IPS-20b (cell line): ENCODE data around the gene AATF.

Experiments used
- H3K27ac ChIP-seq: one replicate; pipeline ENCODE4 v1.5.1; 2013; ENCODE audit warnings: low read length
- H3K27me3 ChIP-seq: 2 replicates; pipeline ENCODE4 v1.6.1; 2013; ENCODE audit warnings: mild to moderate bottlenecking, low read length, inconsistent platforms; ENCODE audit not compliant: insufficient read depth
- H3K36me3 ChIP-seq: 2 replicates; pipeline ENCODE4 v1.6.1; 2013; ENCODE audit warnings: low read depth, mild to moderate bottlenecking, inconsistent platforms, low read length, moderate library complexity; ENCODE audit not compliant: insufficient read depth
- H3K4me1 ChIP-seq: 2 replicates; pipeline ENCODE4 v1.6.1; 2013; ENCODE audit warnings: mild to moderate bottlenecking, control low read depth, inconsistent platforms, low read length, moderate library complexity; ENCODE audit not compliant: insufficient read depth
- H3K4me3 ChIP-seq: 2 replicates; pipeline ENCODE4 v1.5.1; 2013; ENCODE audit warnings: mild to moderate bottlenecking, low read length, inconsistent platforms
- H3K9ac ChIP-seq: 2 replicates; pipeline ENCODE4 v1.6.1; 2013; ENCODE audit warnings: low read depth, mild to moderate bottlenecking, inconsistent platforms, low read length, moderate library complexity
- H3K9me3 ChIP-seq: 2 replicates; pipeline ENCODE4 v1.6.1; 2013; ENCODE audit warnings: mild to moderate bottlenecking, low read depth, low read length, inconsistent platforms; ENCODE audit not compliant: insufficient read depth

The AATF gene, protein sequence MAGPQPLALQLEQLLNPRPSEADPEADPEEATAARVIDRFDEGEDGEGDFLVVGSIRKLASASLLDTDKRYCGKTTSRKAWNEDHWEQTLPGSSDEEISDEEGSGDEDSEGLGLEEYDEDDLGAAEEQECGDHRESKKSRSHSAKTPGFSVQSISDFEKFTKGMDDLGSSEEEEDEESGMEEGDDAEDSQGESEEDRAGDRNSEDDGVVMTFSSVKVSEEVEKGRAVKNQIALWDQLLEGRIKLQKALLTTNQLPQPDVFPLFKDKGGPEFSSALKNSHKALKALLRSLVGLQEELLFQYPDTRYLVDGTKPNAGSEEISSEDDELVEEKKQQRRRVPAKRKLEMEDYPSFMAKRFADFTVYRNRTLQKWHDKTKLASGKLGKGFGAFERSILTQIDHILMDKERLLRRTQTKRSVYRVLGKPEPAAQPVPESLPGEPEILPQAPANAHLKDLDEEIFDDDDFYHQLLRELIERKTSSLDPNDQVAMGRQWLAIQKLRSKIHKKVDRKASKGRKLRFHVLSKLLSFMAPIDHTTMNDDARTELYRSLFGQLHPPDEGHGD

GRCh38 chr17:36948717-36949460 is at the start of gene AATF:
Gene AATF (plus strand): TSS chr17:36948954. CDS start chr17:36949126, 172 bp downstream.
- H3K4me1 ChIP-seq, result peaks cover 21% of the 10 kb centered on the region
- H3K9ac ChIP-seq, result peak within 1 kb of the TSS; percentile 73
- no peaks in the 10 kb centered on the region; the same call in 1 of the 2 replicates for H3K9me3 ChIP-seq
- peak within 1 kb of the TSS; percentile 80 for H3K4me3 ChIP-seq
- peaks cover 59% of the 10 kb centered on the region for H3K27me3 ChIP-seq
- peaks cover 34% of the 10 kb centered on the region for H3K36me3 ChIP-seq
- H3K27ac ChIP-seq, result no peak within 1 kb of the TSS

GRCh38 chr17:36899250-36900159 is 49.2 kb upstream of the AATF start:
- Histone ChIP-seq H3K27ac (no peak overlapping the region), H3K4me3 (no peak overlapping the region), H3K36me3 (no peaks in the 10 kb centered on the region), H3K27me3 (no peaks in the 10 kb centered on the region), H3K9ac (no peak overlapping the region), H3K9me3 (no peaks in the 10 kb centered on the region), H3K4me1 (peaks cover 7% of the 10 kb centered on the region; the same call in 1 of the 2 replicates)

- Histone ChIP-seq H3K36me3 (no peaks in the 10 kb centered on the region), H3K9me3 (no peaks in the 10 kb centered on the region), H3K4me1 (peaks cover 7% of the 10 kb centered on the region; the same call in 1 of the 2 replicates), H3K9ac (no peak overlapping the region), H3K4me3 (no peak overlapping the region), H3K27me3 (no peaks in the 10 kb centered on the region), H3K27ac (no peak overlapping the region)
Observed at GRCh38 chr17:36900160-36900512, 48.6 kb upstream of the AATF start.

GRCh38 chr17:36901506-36901905 is 47.2 kb upstream of the AATF start:
- H3K27me3 ChIP-seq, result no peaks in the 10 kb centered on the region
- H3K4me3 ChIP-seq, result no peak overlapping the region
- H3K9me3 ChIP-seq, result no peaks in the 10 kb centered on the region
- H3K36me3 ChIP-seq, result no peaks in the 10 kb centered on the region
- no peak overlapping the region for H3K9ac ChIP-seq
- H3K27ac ChIP-seq, result no peak overlapping the region
- peaks cover 7% of the 10 kb centered on the region; the same call in 1 of the 2 replicates for H3K4me1 ChIP-seq

DNA sequence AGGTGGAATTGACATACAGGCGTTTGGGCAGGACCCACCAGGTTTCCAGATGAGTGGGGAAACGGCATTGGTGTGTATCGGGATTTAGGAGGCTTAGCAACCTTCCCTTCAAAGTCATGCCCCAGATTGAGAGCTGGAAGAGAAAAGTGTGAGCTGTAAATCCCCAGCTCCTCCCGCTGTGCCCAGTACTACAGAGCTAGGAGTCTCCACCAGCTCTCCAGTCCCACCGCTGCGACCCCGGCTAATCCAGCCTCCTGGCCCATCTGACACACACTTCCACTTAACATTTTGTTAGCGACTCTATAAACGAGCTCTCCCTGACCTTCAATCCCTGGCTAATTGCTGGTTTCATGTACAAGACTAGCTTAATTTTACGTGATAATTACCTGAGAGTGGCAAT is 41.3 kb upstream of the AATF start:
- no peaks in the 10 kb centered on the region for H3K36me3 ChIP-seq
- H3K27ac ChIP-seq, result no peak overlapping the region
- no peaks in the 10 kb centered on the region for H3K4me1 ChIP-seq
- H3K27me3 ChIP-seq, result peaks cover 8% of the 10 kb centered on the region; the same call in 1 of the 2 replicates
- H3K4me3 ChIP-seq, result no peak overlapping the region
- H3K9me3 ChIP-seq, result no peaks in the 10 kb centered on the region
- no peak overlapping the region for H3K9ac ChIP-seq

DNA sequence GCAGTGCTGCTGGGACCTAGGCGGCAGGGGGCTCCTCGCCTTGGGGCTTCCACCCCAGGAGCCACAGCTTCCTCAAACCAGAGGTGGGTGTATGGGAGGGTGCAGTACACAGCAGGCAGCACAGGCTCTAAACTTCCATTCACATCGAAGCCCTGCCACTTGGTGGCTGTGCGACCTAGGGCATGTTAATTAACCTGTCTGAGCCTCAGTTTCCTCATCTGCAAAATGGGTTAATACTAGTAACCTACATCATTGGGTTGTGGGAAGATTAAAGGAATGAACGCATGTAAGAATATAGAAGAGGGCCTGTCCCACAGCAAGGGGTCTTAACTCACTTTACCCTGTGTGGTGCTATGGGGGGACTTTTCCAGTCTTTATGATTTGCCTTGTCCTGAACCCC is 38.2 kb upstream of the AATF start:
- H3K4me1 ChIP-seq, result no peaks in the 10 kb centered on the region
- no peaks in the 10 kb centered on the region for H3K9me3 ChIP-seq
- no peak overlapping the region for H3K27ac ChIP-seq
- peaks cover 8% of the 10 kb centered on the region; the same call in 1 of the 2 replicates for H3K27me3 ChIP-seq
- H3K4me3 ChIP-seq, result no peak overlapping the region
- H3K36me3 ChIP-seq, result no peaks in the 10 kb centered on the region
- H3K9ac ChIP-seq, result no peak overlapping the region

- no peaks in the 10 kb centered on the region for H3K36me3 ChIP-seq
- H3K9ac ChIP-seq, result no peak overlapping the region
- H3K27ac ChIP-seq, result no peak overlapping the region
- H3K4me3 ChIP-seq, result no peak overlapping the region
- peaks cover 8% of the 10 kb centered on the region; the same call in 1 of the 2 replicates for H3K27me3 ChIP-seq
- H3K4me1 ChIP-seq, result no peaks in the 10 kb centered on the region
- H3K9me3 ChIP-seq, result no peaks in the 10 kb centered on the region
Observed at GRCh38 chr17:36911001-36911400, 37.8 kb upstream of the AATF start.

DNA sequence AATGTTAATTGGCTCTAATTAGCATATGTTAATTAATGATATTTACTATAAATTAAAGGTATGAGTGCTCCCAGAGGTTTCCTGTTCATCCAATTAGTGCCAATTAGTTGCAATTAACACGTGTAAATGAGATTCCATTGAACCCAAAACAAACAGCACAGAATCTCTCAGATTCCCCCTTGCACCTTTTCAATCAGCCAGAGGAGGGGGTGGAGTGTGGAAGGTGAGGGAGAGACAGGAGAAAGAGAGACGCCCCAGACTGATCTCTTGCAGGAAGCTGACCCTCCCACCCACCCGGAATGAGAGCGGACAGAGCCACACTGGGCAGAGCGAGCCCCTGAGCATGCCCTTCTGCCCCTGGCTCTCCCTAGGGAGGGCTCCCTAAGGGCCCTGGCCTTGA is 35.6 kb upstream of the AATF start:
- Histone ChIP-seq H3K27ac (no peak overlapping the region), H3K27me3 (peaks cover 8% of the 10 kb centered on the region; the same call in 1 of the 2 replicates), H3K36me3 (no peaks in the 10 kb centered on the region), H3K4me3 (no peak overlapping the region), H3K9ac (no peak overlapping the region), H3K4me1 (peaks cover 5% of the 10 kb centered on the region; the same call in 1 of the 2 replicates), H3K9me3 (no peaks in the 10 kb centered on the region)

DNA sequence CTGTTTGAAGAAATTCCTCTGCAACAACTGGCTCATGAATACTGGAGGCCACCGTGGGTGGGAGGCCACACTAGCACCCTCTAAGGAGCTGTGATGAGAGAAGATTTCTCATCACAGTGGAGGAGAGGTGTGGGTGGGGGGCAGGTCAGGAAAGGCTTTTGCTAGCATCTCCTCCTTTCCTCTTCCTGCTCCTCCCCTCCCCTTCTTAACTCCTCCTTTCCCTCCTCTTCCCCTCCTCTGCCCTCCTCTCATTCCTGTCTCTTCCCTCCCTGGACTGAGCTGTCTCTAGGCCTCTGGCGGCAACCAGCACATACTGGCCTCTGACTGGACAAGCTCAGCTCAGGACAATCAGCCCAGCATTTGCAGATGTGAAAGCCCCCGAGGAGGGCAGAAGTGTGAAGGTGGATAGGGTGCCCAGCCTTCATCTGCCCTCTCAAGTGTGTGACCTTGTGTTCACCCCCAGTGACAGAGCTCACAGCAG is 30.5 kb upstream of the AATF start:
- Histone ChIP-seq H3K36me3 (no peaks in the 10 kb centered on the region), H3K4me1 (peaks cover 38% of the 10 kb centered on the region), H3K27ac (no peak overlapping the region), H3K4me3 (no peak overlapping the region), H3K9ac (no peak overlapping the region), H3K27me3 (peaks cover 29% of the 10 kb centered on the region), H3K9me3 (no peaks in the 10 kb centered on the region)

DNA sequence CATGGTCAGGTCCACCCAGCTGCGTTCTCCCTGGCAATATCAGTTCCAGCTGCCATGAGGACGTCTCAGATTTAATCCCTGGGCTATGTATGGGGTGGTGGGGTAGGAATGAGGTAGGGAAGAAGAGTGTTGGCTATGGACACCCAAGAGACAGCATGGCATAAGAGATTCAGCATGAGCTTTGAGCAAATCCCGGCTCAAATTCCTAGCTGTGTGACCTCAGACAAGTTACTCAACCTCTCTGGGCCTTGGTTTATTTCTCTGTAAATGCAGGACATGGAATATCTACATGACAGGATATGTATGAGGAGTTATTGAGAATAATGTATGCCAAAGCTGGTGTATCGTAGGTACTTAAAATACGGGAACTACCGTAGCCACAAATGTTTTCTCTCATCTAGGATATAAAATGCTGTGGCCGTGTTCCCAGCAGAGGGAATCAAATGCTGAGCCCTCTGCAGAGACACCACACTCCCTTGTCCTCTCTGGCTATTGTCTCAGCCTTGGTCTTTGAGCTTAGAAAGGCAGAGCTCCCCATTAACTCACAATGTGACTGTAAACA is 29.3 kb upstream of the AATF start:
- Histone ChIP-seq H3K9me3 (no peaks in the 10 kb centered on the region), H3K36me3 (no peaks in the 10 kb centered on the region), H3K9ac (peak overlapping the region; percentile 3; the same call in 1 of the 2 replicates), H3K27ac (no peak overlapping the region), H3K4me1 (peaks cover 38% of the 10 kb centered on the region), H3K4me3 (no peak overlapping the region), H3K27me3 (peaks cover 36% of the 10 kb centered on the region)
